HL-60/S4 (cell line): ENCODE measurements around the gene RASD2.

Source experiments
- in situ Hi-C: fragments of 300-500 bp; cut with MboI; formaldehyde crosslinking; loops from 2 replicates; pipeline ENCODE4 v1.14.3; 2022; ENCODE audit warnings: low sequenced_read_pairs

RASD2 gene

GRCh38 chr22:35559354-35560005 is 18.8 kb downstream of the RASD2 start:
- in situ Hi-C loops, result no loop called here

DNA sequence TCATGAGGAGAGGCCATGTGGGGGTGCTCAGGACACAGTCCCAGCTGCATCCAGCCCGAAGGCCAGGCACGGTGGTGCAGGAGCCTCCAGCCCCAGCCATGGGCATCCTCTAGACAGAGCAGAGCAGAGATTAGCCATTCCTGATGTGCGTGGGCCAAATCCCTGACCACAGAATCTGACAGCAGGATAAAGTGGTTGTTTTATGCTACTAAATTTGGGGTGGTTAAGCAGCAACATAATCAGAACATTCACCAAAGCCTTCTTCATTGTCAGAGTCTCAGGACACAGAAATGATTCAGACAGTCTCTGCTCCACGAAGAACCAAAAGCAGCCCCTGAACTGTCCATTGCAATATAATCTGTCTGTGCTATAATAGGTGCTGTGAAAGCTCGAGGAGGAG is 19.7 kb downstream of the RASD2 start:
- in situ Hi-C loops, result no loop called here

DNA sequence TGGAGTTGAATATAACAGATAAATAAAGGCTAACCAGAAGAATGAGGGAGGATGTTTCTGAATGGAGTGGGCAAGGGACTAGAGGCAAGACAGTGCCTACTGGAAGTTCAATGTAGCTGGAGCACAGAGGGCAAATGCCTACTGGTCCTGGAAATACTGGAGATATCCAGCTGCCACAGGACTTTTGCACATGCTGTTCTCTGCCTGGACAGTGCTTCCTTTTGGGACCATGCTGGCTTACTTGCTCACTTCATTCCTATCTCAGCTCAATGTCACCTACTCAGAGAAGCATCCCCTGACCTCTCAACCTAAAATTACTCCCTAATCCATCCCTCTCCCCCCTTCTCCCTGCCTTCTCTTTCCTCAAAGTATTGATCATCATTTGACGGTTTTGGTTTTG is 20.2 kb downstream of the RASD2 start:
- in situ Hi-C loops, result no loop called here

GRCh38 chr22:35561796-35562526 is 21.3 kb downstream of the RASD2 start:
- in situ Hi-C loops, result no loop called here

DNA sequence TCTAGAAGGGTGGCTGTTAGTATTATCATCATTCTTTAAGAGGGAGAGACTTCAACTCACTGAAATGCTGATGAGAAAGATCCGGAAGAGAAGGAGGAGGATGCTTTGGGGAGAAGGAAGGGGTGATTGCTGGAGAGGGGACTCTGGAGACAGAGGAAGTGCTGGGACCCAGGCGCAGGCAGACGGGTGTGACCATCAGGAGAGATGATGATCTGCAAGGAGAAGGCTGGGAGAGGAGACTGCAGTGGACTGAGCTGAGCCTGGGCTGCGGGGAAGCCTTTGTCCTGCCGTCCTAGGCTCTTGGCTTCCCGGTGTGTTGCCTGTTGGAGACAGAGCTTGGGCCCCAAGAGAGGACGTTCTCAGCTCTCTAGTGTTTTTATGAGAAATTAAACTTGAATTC is 22.6 kb downstream of the RASD2 start:
- in situ Hi-C loops, result no loop called here

DNA sequence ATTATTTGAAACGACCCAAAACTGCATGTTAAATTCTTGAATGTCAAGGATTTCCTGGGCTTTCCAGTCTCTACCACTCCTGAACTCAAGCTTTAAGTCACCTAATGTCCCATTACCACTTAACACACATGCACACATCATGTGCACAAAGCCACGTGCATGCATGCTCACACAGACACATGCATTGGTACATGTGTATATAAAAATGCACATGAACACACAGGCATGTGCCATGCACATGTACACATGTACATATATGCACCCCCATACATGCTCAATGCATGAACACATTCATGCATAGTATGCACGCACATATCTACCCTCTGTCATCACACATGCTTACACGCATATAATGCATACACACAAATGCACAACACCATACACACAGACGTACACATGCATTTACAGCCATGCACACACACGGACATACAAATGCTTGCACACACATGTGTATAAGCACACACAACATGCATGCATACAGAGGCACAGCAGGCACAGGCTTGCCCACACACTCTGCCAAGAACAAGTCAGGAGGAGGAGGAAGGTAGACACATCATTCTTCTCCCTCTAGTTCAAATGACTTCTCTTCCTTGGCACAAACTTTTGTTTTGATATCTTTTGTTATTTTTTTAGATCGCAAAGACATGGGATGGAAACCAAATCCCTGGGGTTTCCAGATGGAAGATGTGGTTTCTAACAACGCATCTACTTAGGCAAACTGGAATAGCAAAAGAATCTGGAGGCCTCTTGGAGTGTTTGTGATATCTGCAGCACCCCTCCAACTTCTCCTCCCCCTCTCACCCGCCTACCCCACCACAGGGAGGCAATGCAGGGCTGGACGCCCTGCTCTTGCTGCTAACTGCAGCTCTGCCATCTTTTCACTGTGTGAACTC is 24.6 kb downstream of the RASD2 start:
- in situ Hi-C loops, result no loop called here

DNA sequence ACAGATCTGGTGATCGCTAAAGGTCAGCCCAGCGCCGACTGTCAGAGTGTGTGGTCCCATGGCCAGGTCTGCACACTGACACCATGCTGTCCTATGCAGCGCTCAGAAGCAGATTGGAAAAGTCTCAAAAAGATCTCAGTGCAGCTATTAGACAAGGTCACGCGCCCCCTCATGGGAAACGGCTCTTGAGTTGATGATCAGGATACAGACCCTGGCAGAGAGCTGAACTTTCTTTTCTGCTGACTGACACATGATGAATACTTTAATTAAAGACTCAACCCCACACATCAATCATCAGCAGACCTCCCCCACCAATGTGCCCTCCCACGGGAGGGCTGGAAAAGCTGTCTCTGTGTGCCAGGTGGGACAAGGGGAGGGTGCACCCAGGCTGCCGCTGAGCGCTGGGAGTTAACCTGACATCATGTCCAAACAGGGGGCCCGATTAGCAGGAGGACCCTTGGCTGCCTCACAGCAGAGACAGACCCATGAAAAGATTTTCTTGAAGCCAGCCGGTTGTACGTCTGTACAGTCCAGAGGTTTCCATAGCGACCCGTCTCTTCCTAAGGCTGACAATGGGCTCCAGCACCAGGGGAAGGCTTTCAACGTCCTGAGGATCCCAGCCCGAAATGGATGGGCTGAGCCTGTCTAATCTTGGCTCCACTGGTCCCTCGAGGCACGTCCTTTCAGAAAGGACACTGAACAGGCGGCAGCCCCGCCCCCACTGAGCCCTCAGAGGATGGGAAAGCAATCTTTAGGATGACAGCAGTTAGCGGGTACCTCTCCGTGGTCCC is 26.9 kb downstream of the RASD2 start:
- in situ Hi-C loops, result no loop called here

DNA sequence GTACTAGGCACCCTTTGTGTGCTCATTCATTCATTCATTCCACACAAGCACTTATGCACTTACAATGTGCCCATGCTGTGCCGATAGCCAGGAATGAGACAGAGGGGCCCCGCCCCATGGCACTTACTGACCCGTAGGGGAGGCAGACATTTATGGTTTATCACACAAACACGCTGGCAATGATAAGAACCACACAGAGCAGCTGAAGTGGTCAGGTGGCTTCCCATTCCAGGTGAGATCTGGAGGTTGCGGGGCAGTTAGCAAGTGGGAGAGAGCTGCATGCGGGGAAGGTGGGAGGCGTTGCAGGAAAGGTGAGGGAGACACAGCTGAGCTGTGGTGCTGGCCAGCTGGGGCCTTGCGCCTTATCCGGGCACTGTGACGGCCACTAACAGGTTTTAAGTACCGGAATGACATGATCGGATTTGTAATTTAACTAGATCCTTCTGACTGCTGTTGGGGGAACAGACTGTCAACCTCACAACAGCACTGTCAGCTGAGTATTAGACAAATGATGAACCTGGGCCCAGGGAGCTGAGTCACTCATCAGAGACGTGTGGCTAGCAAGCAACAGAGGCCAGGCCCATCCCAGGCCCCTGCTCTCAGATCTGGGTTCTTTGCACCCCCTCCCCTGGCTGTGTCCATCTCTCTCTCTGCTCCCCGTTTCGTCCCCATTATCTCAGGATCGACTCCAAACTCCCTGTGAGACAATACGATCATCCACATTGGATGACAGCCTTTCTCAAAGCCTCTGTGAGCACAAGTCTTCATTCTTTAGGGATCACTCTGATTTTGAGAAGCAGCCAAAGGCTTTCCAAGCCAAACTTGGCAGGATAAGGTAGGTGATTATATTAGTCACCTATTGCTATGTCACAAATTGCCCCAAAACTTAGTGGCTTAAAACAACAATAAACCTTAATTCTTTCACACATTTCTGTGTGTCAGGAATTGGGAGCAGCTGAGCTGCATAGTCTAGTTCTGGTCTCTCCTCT is 28.4 kb downstream of the RASD2 start:
- in situ Hi-C loops, result no loop called here

- in situ Hi-C loops, result no loop called here
Measured at GRCh38 chr22:35569916-35570315, 29.3 kb downstream of the RASD2 start.

DNA sequence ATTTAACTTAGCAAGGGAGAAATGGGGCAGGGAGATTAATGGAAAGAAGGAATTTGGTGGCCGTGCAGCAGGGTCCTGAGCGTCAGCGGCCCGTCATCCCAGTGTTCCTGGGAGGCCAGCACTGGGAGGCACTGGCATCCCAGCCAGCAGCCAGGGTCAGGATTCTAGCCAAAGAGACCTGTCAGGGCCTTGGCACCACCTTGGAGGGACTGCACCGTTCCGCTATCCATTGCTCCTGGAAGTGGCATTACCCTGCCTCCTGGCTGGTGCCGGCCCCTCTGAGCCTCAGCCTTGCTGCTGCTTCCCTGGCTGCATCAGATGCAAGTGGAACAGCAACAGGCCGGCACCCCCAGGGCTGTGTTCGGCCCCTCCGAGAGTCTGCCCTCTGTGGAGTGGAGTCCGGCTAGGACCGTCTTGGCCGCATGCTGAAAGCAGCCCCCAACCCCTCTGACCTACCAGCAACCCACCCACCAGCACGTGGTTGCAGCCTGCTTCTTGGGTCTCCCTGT is 30.1 kb downstream of the RASD2 start:
- in situ Hi-C loops, result no loop called here

- in situ Hi-C loops, result no loop called here
Measured at GRCh38 chr22:35572556-35572955, 31.9 kb downstream of the RASD2 start.

DNA sequence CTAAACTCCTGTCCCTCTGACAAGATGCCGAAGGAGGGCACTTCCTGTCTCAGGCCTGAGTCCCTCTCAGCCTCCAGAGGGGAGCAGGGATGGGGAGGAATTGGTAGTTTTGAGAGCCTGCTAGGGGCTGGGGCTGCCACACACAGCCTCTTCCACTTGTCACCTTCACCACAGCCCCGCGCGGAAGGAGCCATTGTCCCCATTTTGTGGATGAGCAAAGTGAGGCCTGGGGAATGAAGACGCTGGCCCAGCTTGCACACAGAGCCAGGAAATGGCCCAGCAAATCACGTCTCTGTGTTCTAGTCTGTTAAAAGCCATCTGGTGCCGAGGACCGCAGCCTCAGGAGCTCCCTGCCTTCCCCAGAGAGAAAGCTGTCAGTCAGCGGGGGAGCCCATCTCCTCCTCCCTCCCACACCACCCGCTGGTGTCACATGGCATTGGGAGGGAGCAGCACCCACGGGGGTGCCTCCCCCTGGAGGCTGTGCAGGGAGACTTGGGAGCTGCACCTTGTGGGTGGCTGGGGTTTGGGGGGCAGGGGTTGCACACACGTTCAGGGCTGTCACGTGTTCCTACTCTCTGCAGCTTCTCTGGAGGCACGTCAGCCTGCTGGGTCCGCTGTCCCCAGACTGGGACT is 34.6 kb downstream of the RASD2 start:
- in situ Hi-C loops, result no loop called here

DNA sequence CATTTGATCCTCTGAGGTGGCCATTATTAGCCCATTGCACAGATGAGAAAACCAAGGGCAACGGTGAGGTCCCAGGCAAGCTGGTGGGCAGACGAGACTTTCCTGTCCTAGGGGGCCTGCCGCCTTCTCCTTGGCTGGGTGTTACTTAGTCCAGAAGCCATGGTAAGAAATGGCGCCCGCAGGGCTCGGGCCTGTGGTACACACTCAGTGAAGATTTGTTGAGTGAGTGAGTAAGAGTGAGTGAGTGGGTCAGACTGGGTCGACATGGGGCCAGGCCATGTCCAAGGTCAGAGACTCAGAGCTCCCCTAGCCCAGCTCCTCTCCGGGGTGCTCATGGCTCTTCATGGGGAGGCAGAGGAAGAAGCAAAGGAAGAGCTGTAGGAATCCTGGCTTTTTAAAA is 36.0 kb downstream of the RASD2 start:
- in situ Hi-C loops, result no loop called here

DNA sequence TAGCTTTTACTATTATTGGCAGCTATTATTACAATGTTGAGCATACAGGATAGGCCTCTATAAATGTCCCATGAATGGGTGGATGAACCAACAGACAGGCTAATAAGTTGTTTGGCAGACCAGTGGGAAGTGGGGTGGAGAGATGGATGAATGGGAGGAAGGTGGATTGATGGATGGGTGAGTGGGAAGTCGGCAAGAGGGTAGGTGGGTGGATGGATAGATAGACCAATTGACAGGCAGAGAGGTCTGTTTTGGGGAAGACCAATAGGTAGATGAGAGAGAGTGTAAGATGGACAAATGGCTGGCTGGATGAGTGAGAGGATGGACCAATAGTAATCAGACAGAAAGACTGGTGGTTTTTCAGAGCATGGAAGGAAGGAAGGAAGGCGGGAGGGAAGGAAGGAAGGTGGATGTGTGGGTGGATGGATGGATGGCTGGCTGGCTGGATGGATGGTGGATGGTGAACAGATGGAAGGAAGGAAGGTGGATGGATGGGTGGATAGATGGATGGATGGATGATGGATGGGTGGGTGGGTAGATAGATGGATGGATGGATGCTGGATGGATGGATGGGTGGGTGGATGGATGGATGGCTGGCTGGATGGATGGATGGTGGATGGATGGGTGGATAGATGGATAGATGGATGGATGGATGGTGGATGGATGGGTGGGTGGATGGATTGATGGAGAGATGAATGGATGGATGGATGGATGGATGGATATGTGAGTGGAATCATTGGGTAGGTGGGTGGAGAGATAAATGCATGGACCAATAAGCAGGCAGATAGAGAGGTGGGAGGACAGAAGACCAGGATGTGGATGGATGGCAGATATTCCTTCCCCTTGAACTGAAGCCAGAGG is 37.4 kb downstream of the RASD2 start:
- in situ Hi-C loops, result no loop called here

GRCh38 chr22:35578836-35579575 is 38.4 kb downstream of the RASD2 start:
- in situ Hi-C loops, result no loop called here

- in situ Hi-C loops, result loop anchor here (5.0 to 10.0 kb wide), 2 partner anchors 148 to 226 kb away; no protein-coding TSS in a partner anchor
Measured at GRCh38 chr22:35580351-35581022, 39.9 kb downstream of the RASD2 start.

GRCh38 chr22:35581023-35581413 is 40.4 kb downstream of the RASD2 start:
- in situ Hi-C loops, result loop anchor here (5.0 to 10.0 kb wide), 2 partner anchors 149 to 226 kb away; no protein-coding TSS in a partner anchor
